ENCODE results near the gene UTP4. TPM values are rescaled to one million over a fixed set of nuclear protein-coding genes. Genes with fewer than 3 reads are reported as not detected.
A peak's percentile ranks its signal among the peaks of the same experiment; 100 is the strongest.

UTP4 gene
- total RNA-seq, 1 experiment from 2014 or later = 61.7 TPM

DNA sequence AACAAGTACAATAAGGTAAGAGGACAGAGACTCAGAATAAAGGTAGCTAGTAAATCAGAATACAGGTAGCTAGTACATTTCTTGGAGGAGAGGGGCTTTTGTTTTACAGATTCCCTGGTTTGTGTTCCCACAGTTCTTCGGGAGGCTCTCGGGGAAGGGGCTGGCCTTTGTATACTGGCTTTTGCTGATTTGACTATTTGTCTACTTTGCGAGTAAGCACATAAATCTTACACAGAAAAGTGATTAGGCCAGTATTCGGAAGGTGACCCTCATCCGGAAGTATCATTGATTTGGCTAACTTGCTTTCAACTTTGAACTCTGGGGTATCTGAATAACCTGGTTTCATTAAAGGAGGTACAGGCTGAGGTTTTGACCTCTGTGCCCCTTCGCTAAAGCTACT is 33.1 kb downstream of the UTP4 start:
- H3K27me3 ChIP-seq (ENCODE audit: control insufficient read depth, insufficient read depth, low read length) = no peaks in the 10 kb centered on the region
- no peak for DNase-seq (ENCODE audit: low read depth, low spot score)
- no peaks in the 10 kb centered on the region for H3K4me1 ChIP-seq (ENCODE audit: control insufficient read depth, insufficient read depth, low read length)
- H3K9me3 ChIP-seq (ENCODE audit: control insufficient read depth, insufficient read depth, low read depth, low read length) = no peaks in the 10 kb centered on the region
- TF ChIP-seq SIN3A (IDR thresholded peaks at IDR 0.05; ENCODE audit: borderline replicate concordance, insufficient read depth, low read depth, low read length) (no peak), TCF7L2 (IDR thresholded peaks at IDR 0.05; ENCODE audit: low read depth, low read length) (no peak), POLR2AphosphoS5 (IDR thresholded peaks at IDR 0.05; ENCODE audit: low read depth, low read length) (no peak)
- TF ChIP-seq, protein P1, sequence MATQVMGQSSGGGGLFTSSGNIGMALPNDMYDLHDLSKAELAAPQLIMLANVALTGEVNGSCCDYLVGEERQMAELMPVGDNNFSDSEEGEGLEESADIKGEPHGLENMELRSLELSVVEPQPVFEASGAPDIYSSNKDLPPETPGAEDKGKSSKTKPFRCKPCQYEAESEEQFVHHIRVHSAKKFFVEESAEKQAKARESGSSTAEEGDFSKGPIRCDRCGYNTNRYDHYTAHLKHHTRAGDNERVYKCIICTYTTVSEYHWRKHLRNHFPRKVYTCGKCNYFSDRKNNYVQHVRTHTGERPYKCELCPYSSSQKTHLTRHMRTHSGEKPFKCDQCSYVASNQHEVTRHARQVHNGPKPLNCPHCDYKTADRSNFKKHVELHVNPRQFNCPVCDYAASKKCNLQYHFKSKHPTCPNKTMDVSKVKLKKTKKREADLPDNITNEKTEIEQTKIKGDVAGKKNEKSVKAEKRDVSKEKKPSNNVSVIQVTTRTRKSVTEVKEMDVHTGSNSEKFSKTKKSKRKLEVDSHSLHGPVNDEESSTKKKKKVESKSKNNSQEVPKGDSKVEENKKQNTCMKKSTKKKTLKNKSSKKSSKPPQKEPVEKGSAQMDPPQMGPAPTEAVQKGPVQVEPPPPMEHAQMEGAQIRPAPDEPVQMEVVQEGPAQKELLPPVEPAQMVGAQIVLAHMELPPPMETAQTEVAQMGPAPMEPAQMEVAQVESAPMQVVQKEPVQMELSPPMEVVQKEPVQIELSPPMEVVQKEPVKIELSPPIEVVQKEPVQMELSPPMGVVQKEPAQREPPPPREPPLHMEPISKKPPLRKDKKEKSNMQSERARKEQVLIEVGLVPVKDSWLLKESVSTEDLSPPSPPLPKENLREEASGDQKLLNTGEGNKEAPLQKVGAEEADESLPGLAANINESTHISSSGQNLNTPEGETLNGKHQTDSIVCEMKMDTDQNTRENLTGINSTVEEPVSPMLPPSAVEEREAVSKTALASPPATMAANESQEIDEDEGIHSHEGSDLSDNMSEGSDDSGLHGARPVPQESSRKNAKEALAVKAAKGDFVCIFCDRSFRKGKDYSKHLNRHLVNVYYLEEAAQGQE (IDR thresholded peaks at IDR 0.05; ENCODE audit: insufficient read depth in 1 of 2, low read depth in 2 of 2, low read length in 1 of 2) = no peak
- TF ChIP-seq, protein P2, sequence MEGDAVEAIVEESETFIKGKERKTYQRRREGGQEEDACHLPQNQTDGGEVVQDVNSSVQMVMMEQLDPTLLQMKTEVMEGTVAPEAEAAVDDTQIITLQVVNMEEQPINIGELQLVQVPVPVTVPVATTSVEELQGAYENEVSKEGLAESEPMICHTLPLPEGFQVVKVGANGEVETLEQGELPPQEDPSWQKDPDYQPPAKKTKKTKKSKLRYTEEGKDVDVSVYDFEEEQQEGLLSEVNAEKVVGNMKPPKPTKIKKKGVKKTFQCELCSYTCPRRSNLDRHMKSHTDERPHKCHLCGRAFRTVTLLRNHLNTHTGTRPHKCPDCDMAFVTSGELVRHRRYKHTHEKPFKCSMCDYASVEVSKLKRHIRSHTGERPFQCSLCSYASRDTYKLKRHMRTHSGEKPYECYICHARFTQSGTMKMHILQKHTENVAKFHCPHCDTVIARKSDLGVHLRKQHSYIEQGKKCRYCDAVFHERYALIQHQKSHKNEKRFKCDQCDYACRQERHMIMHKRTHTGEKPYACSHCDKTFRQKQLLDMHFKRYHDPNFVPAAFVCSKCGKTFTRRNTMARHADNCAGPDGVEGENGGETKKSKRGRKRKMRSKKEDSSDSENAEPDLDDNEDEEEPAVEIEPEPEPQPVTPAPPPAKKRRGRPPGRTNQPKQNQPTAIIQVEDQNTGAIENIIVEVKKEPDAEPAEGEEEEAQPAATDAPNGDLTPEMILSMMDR (IDR thresholded peaks at IDR 0.05) = no peak
- no peak overlapping the region for H3K4me3 ChIP-seq (ENCODE audit: low read depth in 2 of 2, low read length in 2 of 2)
- ChIA-PET CTCF (no interaction called here), POLR2A (no interaction called here)
- in situ Hi-C loops (cut with HindIII; ENCODE audit: low pct_unique_long_range_greater_than_20kb, low sequenced_read_pairs) = no loop called here
- no peak overlapping the region for H3K27ac ChIP-seq (ENCODE audit: low read length)
- peaks cover 9% of the 10 kb centered on the region for H3K36me3 ChIP-seq (ENCODE audit: control insufficient read depth, insufficient read depth, low read length)
- intact Hi-C loops (cut with micrococcal nuclease; ENCODE audit: unreplicated experiment) = no loop called here
- ATAC-seq = no peak
- BruUV-seq (replicated peaks) = no TSS peak

DNA sequence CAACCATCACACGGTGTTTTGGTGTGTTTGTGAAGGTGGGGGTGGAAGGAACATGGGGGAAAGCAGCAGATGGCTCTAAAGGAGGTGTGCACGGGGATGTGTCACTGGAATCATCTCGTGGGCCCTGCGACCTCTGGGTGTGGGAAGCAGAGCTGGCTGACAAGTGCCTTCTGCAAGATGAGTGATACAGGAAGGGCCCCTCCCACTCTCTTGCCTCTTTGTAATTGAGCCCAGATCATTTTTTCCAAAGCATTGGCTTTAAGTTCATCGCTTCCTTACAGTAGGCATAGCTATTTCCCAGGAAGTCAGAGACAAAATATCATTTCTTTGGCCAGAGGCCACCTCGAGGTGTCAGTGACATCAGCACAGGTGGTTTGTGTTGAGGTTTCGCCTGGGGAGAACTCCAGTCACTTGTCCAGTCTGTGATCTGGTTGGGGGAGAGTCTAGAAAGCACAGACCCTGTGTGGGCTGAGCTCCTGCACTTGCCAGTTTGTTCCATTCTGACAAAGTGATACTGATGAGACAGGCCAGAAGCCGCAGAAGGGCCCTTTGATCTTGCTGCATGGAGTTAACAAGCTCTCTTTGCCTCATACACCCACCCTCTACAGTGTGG is 33.9 kb downstream of the UTP4 start:
- no peaks in the 10 kb centered on the region for H3K4me1 ChIP-seq (ENCODE audit: control insufficient read depth, insufficient read depth, low read length)
- no peak overlapping the region for H3K4me3 ChIP-seq (ENCODE audit: low read depth in 2 of 2, low read length in 2 of 2)
- TF ChIP-seq, protein P2 (IDR thresholded peaks at IDR 0.05) = no peak
- no peak for TF ChIP-seq SIN3A (IDR thresholded peaks at IDR 0.05; ENCODE audit: borderline replicate concordance, insufficient read depth, low read depth, low read length)
- intact Hi-C loops (cut with micrococcal nuclease; ENCODE audit: unreplicated experiment) (no loop called here), in situ Hi-C loops (cut with HindIII; ENCODE audit: low pct_unique_long_range_greater_than_20kb, low sequenced_read_pairs) (no loop called here)
- ChIA-PET CTCF (interaction anchor here (0.7 kb wide), 1 partner anchor 40 kb away, joined by 3 read pairs; no protein-coding TSS in a partner anchor), POLR2A (no interaction called here)
- peaks cover 4% of the 10 kb centered on the region for H3K36me3 ChIP-seq (ENCODE audit: control insufficient read depth, insufficient read depth, low read length)
- ATAC-seq (peak; percentile 42; the same call in 1 of the 2 replicates), DNase-seq (ENCODE audit: low read depth, low spot score) (no peak)
- H3K9me3 ChIP-seq (ENCODE audit: control insufficient read depth, insufficient read depth, low read depth, low read length) = no peaks in the 10 kb centered on the region
- no peaks in the 10 kb centered on the region for H3K27me3 ChIP-seq (ENCODE audit: control insufficient read depth, insufficient read depth, low read length)
- H3K27ac ChIP-seq (ENCODE audit: low read length) = no peak overlapping the region
- BruUV-seq (replicated peaks) = no TSS peak

Data from Panc1 (cell line).